NOMO-1 treated with dmso at 0.1 percent for 144 hours (cell line): ENCODE measurements around the gene WEE2.
"Not testable (repeated sequence)": the region's sequence is repeated elsewhere in the genome, so short reads cannot be mapped to it uniquely, and the experiment has no call there.

Source experiments
- DNase-seq: peaks from one replicate; lab custom pipeline; 2025; ENCODE audit not compliant: unreplicated experiment; lab: John Stamatoyannopoulos, UW

Gene WEE2

DNA sequence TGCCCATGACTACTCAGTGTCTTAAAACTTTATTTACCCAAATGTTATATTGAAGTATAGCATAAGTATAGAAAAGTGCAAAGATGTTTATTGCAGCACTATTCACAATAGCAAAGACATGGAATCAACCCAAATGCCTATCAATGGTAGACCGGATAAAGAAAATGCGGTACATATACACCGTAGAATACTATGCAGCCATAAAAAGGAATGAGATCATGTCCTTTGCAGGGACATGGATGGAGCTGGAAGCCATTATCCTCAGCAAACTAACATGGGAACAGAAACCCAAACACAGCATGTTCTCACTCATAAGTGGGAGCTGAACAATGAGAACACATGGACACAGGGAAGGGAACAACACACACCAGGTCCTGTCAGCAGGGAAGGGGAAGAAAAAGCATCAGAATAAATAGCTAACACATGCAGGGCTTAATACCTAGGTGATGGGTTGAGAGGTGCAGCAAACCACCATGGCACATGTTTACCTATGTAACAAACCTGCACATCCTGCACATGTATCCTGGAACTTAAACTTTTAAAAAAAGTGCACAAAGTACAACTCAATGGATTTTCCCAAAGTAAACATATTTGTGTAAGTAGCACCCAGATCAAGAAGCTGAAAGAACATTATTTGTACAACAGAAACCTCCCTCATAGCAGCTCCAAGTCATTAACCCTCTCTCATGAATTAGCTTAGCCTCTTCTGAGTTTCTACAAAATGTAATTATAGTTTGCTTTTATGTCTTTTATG lies 18.9 kb upstream of the WEE2 start:
- DNase-seq: not testable (repeated sequence)

DNA sequence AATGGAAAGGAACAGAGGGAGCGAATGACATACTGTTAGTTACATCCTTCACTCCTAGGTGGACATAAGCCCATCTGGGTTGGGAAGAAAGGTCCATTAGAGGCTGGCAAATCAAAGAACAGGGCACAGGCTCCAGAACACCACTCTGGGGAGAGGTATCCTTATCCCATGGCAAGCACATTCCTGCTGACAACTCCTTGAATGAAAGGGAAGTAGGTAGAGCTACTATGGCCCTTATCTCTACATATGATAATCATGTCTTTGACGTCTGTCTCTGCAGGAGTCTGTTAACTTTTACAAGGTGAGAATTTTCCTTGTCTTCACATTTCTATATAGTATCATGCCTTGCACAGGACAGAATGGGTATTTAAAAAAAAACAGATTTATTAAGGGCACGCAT lies 16.6 kb upstream of the WEE2 start:
- no peak for DNase-seq

DNA sequence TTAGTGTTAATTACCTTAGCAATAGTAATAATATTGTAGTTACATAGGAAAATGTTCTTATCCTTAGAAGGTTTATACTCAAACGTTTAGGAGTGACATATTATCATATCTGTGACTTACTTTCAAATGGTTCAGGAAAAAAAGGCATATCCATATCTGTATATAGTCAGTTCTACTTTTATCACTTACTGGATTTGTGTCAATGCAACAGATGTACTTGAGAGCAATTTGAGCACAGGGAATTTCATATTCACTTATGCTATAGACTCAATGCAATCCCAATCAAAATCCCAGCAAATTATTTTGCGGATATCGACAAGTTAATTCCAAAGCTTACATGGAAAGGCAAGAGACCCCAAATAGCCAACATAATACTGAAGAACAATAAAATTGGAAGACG lies 16.2 kb upstream of the WEE2 start:
- no peak for DNase-seq

DNA sequence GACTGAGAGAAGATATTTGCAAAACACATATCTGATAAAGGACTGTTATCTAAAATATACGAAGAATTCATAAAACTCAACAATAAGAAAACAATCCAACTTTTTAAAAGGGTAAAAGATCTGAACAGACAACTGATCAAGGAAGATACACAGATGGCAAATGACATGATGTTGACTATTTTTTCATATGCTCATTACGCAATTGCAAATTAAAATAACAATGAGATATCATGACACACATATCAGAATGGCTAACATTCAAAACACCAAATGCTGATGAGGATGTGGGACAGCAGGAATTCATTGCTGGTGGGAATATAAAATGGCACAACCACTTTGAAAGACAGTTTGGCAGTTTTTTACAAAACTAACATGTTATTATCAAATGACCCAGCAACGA lies 15.1 kb upstream of the WEE2 start:
- DNase-seq: no peak

DNA sequence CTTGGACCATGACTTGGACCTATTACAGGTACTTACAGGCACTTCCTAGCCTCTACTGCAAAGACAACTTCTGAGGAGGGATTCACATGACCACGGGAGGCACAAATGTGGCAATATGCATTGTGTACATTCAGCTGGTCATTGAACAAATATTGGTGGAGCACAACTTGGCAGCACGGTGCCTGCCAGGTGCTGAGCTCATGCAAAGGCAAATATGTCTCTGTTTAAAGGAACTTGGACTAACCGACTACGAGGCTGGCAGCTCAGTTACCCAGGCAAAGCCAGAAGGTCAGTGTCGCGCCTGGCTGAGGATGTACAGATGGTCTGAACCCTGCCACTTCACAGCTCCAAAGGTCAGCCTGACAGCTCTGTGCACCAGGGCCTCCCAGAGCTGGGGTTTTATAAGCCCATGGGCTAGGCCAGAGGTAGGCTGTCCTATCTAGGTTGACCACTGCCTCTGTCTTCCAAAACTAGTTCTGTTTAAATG lies 12.3 kb upstream of the WEE2 start:
- DNase-seq: no peak

DNA sequence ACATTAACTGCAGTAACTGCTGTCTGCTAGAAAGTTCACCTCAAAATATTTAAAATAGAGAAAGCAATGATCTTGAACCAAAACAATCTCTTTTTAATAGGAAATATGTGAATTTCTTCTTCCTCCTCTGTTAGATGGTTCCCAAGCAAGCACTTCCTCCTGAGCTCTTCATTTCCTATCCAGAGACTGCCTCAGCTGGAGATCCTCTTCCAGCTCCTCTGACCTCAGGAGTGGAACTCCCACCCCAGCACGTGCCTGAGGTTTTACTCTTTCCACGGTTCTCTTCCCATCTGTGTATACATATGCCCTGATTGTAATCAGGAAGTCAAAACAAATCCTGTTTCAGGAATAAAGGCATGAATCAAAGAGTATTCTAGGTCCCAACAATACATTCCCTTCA lies 11.8 kb upstream of the WEE2 start:
- DNase-seq: no peak

GRCh38 chr7:141697211-141697871 lies 10.8 kb upstream of the WEE2 start:
- DNase-seq: no peak

- no peak for DNase-seq
Observed at GRCh38 chr7:141698247-141699015, 9.7 kb upstream of the WEE2 start.

DNA sequence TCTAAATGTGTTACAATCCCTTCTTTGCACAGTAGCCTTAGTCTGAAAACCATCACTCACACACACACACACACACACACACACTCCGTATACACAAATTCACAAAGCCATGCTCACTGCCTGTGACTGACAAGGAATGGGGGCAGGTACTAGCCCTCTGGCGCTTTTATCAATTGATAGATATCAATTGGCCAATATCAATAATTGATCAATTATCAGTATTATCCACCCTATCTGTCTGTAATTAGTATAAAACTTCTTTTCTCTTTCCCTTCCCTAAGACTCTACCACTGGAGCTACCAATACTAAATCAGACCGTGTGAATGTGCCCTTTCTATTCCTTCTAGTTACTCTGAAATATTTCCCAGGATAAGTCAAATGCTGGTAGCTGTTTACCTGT lies 8.3 kb upstream of the WEE2 start:
- no peak for DNase-seq

DNA sequence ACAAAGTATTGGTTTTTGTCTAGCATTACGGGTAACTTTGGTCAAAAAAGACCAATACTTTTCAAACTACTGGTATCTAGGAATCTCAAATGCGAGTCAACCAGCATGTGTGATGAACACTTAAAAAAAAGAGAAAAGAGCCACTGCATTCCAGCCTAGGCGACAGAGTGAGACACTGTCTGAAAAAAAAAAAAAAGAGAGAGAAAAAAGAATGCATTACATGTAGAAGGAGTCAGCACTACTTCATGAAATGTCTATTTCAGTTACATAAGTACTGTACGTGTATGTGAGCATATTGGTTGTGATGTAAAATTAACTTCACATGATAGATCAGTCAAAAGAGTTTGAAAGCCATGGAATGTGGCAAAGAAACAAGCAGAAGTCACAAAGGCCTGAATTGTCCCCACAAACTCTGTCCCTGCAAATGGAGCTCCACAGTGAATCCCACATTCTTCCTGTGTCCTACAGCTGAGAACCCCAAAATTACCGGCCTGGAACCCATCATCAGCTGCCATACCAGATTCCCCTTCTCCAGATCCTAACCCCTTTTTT lies 7.8 kb upstream of the WEE2 start:
- DNase-seq: no peak

DNA sequence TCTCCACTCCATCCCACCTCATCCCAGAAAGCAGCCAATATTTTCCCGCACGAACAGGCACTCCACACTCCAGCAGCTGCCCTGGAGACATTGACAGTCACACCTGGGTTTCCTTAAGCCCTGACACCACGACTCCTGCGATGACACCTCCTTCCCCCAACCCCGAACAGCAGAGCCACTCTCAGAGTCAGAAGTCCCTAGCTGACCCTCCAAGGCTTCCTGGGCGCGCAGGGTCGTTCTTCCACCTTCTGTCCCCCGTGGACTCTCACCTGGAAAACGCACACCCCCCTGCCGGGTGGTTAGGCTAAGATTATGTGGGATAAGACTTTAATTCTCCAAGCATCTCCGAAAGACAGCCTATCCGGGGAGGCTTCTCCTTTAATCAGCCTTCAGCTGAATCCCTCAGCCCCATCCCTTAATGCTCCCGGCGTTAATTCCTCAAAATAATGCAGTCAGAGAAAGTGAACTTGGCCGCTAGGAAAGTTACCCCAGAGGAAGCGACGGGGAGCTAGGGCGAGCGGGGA lies 7.2 kb upstream of the WEE2 start:
- DNase-seq: no peak

DNA sequence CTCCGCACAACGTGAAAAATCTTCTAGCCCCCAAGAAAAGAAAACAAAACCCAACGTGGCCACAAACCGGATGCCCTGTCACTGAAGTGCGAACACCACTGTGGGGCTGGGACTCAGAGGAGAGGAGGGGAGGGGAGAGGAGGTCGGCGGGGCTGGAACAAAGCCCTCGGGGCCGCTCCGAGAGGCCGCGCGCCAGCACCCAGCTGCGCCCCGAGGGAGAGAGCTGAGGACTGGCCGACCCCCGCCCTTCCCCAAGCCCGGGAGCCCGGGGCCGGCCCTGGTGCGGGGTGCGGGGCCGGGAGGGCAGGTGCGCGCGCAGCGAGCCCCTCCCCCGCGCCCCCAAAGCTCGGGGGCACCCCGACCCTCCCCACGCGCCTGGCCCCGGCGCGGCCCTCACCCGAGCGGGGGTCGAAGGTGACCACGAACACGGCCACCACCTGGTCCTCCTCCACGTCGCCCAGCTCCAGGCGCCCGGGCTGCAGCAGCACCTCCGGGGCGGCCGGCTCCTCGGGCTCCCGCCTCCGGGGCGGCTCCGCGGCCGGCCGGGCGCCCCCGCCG lies 6.6 kb upstream of the WEE2 start:
- no peak for DNase-seq

- no peak for DNase-seq
Observed at GRCh38 chr7:141702047-141702567, 6.0 kb upstream of the WEE2 start, which contains the start of gene DENND11. DENND11 (minus strand) TSS chr7:141702166; CDS start chr7:141702153, 13 bp downstream.

DNA sequence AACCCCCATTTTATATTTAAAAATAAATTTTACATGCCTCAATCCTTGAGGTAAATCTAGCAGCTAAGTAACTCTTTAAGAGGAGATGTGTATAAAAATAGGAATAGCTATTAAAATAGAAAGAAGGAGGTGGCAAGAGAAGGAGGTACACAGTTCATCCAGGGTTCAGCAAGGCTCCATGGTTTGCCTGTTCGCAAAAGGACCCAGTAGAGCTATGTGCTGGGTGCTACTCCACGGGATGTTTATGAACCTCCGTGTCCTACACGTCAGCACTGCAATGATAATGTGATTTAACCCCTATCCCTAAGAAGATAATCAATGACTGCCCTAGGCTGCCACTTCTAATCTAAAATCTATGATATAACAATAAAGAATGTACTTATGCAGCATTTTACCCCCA lies 5.3 kb upstream of the WEE2 start:
- DNase-seq: no peak

GRCh38 chr7:141704112-141704511 lies 4.0 kb upstream of the WEE2 start:
- no peak for DNase-seq

DNA sequence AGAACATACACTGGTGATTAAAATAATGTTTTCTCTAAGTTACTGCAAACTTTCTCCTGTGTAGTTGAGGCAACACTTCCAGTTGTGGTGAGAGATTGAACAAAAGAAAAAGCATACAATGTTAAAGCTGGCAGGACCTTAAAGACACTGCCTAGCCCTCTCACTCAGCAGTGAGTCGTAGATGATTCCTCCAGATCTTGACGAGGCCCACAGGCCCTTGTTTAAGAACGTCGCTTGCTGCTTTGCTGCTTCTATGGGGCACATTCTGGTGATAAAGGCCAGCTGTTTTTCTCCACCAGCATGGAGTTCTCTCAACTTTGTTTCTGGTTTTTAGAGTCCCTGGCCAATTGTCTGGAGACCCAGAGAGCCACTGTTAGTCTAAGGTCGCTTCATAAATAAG lies 3.4 kb upstream of the WEE2 start:
- no peak for DNase-seq

GRCh38 chr7:141706239-141707064 lies 1.7 kb upstream of the WEE2 start:
- DNase-seq: no peak

GRCh38 chr7:141709318-141709717 lies 1.2 kb downstream of the WEE2 start:
- DNase-seq: no peak

- no peak for DNase-seq
Observed at GRCh38 chr7:141709749-141710148, 1.6 kb downstream of the WEE2 start.

DNA sequence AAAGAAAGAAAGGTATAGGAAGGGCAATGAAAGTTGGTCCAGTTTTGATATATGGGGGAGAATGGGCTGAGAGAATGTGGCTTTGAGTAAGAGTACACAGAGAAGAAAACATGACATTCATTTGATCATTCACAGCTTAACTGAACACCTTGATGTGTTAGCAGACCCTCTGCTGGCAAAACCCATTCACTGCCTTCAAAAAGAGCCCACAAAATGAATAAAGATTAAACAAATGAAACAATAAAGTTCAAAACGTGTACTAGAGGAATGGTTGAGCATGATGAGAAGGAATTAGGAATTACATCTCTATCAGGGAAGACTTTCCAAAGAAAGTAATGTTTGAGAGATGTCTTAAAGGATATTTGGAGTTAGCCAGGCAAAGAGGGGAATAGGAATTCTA lies 2.1 kb downstream of the WEE2 start:
- no peak for DNase-seq
